MV-4-11 (cell line): Measurements from ENCODE around the gene PPP2R5D.
"Not testable (repeated sequence)": the region's sequence is repeated elsewhere in the genome, so short reads cannot be mapped to it uniquely, and the experiment has no call there.

Experiments used
- DNase-seq: peaks from one replicate; lab custom pipeline; 2025; lab: John Stamatoyannopoulos, UW

The PPP2R5D gene

GRCh38 chr6:42984001-42984923 lies at the start of gene PPP2R5D:
TSS of gene PPP2R5D (plus strand) at chr6:42984570. CDS start at chr6:42984678, 108 bp downstream.
- DNase-seq, result peak; percentile 99

- DNase-seq, result peak; percentile 94
These were observed 49.0 kb upstream of the PPP2R5D start for GRCh38 chr6:42935322-42935721.

- DNase-seq, result no peak
These were observed 48.0 kb upstream of the PPP2R5D start for GRCh38 chr6:42936398-42936797.

DNA sequence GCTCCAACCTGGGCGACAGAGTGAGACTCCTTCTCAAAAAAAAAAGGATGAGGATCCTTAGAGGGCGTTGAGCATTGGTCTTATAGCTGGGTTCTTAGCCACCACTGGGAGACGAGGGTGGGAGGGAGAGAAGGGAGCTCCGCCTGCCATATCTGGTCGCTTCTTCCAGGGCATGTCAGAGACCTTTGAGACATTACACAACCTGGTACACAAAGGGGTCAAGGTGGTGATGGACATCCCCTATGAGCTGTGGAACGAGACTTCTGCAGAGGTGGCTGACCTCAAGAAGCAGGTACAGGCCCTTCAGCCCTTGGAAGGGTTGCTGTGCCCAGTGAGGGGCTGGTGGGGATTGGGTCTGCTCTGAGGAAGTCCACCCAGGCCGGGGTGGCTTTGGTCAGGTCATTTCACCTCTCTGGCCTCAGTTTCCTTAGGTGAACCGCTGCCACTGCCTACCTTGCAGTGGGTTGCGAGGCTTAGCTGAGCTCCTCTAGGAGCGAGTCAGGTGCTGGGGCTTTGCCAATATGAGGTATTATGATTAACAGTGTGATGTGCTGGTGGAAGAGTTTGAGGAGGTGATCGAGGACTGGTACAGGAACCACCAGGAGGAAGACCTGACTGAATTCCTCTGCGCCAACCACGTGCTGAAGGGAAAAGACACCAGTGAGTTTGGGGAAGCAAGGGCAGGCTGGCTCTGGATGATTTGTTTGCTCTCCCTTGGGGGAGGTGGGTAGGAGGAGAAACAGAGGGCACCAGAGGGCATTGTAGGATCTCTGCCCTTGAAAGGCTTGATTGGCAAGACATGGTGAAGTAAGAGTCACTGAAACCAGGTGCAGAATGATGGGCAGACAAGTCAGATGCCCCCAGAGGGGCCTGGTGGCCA lies 46.6 kb upstream of the PPP2R5D start:
- DNase-seq, result no peak

DNA sequence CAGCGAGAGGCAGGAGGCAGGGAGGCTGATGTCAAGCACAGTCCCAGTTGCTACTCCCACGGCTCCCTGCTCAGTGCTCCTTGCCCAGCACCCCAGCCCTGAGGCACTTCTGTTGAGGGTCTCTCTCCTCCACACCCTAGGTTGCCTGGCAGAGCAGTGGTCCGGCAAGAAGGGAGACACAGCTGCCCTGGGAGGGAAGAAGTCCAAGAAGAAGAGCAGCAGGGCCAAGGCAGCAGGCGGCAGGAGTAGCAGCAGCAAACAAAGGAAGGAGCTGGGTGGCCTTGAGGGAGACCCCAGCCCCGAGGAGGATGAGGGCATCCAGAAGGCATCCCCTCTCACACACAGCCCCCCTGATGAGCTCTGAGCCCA lies 46.0 kb upstream of the PPP2R5D start:
- no peak for DNase-seq

DNA sequence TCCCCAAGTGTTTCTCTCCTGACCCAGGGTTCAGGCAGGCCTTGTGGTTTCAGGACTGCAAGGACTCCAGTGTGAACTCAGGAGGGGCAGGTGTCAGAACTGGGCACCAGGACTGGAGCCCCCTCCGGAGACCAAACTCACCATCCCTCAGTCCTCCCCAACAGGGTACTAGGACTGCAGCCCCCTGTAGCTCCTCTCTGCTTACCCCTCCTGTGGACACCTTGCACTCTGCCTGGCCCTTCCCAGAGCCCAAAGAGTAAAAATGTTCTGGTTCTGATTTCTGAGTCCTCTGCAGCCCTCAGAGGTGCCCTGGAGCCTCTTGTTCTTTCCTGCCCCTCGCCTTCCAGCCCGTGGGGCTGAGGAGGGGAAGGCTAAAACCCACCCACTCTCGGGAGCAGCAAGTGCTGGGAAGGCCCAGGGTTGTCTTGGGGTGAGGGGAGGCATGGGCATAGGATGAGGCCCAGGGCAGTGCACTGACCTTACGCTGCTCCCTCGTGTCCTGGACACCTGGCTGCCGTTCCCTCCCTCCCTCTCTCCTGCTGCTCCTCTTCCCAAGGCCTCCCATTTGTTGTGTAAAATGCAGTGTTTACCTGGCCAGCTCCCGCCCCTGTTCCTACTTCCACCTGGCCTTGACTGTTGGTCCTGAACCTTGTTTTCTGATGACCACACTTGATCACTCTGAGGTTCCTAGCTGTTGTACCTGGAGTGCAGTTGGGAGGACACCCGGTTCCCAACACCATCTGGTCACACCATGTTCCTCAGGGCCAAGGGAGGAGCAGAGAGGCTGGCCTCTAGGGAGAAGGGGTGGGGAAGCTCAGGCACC lies 45.2 kb upstream of the PPP2R5D start:
- no peak for DNase-seq

GRCh38 chr6:42939810-42940167 lies 44.6 kb upstream of the PPP2R5D start:
- no peak for DNase-seq

DNA sequence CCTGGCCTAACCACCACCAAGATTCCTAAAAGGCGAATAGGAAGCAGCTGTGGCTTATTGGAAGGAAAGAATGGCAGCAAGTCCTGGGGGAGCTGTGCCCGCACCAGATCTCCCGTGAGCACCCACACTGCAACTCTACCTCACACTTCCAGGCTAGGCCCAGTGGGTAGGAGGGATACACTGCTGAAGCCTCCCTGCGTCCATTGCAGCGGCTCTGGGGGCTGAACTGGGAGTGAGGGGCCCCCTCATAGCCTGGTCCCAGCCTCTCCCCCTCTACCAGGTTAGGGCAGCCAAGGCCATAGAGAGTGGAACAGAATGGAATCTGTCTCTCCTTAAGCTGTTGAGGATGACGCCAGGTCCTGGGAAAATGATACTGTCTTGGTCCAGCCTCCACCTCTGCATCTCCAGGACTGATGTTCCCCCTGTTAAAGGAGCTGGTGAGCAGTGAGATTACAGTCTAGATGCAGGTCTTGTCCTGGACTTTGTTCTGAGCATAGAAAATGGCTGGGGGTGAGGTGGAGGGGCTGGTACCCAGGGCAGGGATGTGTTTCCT lies 43.8 kb upstream of the PPP2R5D start:
- no peak for DNase-seq

- DNase-seq, result not testable (repeated sequence)
These were observed 43.0 kb upstream of the PPP2R5D start for GRCh38 chr6:42941356-42941755.

DNA sequence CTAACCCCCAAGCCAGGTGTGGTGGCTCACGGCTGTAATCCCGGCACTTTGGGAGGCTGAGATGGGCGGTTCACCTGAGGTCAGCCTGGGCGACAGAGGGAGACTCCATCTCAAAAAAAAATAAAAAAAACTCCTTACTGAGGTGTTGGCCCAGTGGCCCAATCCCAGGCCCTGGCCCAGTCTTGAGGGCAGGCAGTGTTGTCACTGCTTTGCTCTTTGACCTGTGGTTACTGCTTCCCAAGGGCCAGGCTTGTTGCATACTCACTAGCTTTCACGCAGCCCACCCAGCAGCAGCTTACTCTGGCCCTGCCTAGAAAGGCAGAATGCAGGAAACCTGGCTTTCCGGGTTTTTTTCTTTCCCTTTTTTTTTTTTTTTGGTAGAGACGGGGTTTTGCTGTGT lies 41.9 kb upstream of the PPP2R5D start:
- DNase-seq, result no peak

DNA sequence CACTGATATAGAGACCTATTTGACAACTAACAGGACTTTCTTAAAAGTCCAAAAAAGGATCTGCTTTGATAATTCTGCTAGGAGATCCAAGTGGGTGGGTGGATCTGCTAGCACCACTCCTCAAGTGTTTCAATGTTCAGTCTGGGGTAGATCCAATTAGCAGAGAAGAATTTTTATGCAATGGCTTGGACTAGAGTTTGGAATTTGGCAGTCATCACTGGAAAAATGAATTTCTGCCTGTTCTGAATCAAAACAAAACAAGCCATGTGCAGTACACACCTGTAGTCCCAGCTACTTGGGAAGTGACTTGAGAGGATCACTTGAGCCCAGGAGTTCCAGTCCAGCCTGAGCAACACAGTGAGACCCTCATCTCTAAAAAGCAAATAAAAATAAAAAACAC lies 36.4 kb upstream of the PPP2R5D start:
- DNase-seq, result no peak

DNA sequence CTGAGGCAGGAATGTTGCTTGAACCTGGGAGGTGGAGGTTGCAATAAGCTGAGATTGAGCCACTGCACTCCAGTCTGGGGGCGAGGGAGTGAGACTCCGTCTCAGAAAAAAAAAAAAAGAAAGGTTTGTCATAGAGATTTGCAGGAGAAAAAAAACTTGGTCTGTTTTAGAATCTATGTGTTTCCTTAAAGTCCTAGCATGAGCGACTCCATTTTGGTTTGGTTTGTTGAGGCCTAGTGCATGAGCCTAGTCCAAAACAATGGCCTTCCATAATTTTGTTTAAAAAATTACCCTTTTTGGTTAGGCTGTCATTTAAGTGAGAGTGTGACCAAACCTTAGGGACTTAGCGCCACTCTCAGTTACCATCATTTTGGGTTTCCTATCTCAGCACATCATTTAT lies 32.0 kb upstream of the PPP2R5D start:
- DNase-seq, result no peak

- not testable (repeated sequence) for DNase-seq
These were observed 30.0 kb upstream of the PPP2R5D start for GRCh38 chr6:42954405-42954804.

DNA sequence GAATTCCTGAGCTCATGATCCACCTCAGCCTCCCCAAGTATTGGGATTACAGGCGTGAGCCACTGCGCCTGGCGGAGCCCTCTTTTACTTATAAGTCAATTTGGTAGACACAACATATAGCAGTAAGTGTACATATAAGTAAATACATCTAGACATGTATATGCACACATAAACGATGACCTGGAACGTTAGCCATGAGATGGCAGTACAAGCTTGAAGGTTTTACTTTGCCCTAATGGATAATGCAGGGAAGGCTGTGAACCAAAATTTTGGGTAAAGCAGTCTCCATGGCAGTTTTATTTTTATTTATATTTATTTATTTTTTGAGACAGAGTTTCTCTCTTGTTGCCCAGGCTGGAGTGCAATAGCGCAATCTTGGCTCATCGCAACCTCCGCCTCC lies 26.2 kb upstream of the PPP2R5D start:
- no peak for DNase-seq

DNA sequence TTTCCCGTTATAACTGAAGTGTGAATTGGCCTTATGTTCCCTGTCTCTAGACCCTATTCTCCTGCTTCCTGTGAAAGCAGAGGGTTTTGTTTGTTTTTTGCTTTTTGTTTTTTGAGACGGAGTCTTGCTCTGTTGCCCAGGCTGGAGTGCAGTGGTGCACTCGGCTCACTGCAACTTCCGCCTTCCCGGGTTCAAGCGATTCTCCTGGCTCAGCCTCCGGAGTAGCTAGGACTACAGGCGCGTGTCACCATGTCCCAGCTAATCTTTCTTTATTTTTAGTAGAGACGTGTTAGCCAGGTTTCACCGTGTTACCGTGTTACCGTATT lies 24.5 kb upstream of the PPP2R5D start:
- no peak for DNase-seq

DNA sequence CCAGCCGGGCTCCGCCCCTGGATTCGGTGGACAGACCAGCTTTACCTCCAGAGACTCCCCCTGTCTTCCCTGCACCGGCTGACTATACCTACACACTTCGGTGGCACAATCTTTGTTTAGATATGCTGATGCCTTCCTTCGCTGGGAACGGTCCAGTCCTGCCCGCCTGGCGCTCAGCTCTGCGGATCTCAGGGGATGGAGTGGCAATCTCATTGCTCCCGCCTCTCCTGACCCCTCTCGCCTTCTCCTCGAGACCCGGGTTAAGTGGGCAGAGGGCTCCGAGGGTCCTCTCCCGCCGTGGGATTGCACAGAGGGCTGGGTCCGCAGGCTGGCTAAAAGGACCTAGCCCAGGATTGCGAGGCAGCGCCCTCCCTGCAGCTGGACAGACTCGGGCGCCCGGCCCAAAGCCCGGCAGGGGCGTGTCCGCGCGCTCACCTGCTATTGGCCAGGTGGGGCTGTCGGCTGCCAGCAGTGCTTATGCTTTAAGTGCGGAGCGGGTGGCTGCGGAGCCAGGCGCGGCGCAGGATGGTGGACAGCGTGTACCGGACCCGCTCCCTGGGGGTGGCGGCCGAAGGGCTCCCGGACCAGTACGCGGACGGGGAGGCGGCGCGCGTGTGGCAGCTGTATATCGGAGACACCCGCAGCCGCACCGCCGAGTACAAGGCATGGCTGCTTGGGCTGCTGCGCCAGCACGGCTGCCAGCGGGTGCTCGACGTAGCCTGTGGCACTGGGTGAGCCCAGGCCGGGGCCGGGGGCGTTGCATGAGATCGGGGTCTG lies 23.9 kb upstream of the PPP2R5D start, which contains the start of gene GNMT:
Gene GNMT (plus strand): TSS at position 512 of the 777 bp plus-strand sequence. CDS start 14 bp downstream, at position 526.
- DNase-seq, result no peak

DNA sequence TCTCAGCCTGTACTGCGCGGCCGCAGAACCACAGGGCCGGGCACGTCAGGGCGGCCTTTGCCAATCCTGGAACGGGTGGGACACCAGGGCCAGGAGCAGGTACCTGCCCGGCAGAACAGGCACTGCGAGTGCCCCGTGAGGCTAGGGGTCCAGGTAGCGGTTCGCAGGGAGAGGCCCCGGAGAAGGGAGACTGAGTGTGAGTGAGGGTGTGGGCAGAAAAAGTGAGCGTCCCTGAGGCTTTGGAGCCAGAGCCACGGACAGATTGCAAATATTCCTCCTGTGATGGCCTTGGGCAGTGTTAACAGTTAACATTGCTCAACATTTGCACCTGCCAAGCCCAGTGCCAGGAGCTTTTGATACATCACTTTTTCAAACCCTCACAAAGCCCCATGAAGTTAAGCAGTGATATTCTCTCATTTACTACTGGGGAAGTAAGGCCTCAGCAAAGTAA lies 23.3 kb upstream of the PPP2R5D start:
- no peak for DNase-seq

DNA sequence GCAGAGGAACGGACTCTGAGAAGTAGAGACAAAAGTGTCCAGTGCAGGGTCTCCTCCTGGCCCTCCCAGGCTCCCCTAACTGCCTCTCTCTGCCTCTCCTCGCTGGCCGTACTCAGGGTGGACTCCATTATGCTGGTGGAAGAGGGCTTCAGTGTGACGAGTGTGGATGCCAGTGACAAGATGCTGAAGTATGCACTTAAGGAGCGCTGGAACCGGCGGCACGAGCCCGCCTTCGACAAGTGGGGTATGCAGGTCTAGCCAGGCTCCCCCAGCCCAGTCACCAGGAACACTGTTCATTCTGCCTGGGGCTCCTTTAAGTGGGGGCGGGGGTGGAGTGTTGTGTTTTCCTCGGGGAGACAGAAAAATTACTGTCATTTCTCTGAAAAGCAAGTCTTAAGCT lies 22.3 kb upstream of the PPP2R5D start:
- no peak for DNase-seq

- DNase-seq, result no peak
These were observed 21.7 kb upstream of the PPP2R5D start for GRCh38 chr6:42962502-42963178.

DNA sequence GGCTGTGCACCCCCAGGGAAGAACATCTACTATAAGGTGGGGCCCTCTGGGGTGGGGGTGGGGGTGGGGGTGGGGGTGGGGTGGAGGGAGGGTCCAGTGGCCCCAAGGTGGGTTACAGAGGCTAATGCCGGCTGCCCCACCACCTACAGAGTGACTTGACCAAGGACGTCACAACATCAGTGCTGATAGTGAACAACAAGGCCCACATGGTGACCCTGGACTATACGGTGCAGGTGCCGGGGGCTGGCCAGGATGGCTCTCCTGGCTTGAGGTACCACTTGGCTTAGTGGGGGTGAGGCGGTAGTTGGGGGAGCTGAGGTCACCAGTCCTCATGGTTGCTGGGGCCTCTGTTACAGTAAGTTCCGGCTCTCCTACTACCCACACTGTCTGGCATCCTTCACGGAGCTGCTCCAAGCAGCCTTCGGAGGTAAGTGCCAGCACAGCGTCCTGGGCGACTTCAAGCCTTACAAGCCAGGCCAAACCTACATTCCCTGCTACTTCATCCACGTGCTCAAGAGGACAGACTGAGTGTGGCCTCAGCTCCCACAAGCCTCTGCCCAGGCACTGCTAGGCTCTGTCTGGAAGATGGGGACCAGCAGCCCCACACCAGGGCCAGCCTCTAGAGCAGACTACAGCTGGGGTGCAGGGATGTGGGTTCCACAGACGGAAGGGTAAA lies 21.1 kb upstream of the PPP2R5D start:
- DNase-seq, result no peak
